ENCODE results near the gene FHIT.

The FHIT gene

GRCh38 chr3:60600848-60601247 lies 650.4 kb downstream of the FHIT start:
- Histone ChIP-seq H3K27me3 (ENCODE audit: control insufficient read depth, low read length) (no peaks in the 10 kb centered on the region), H3K27ac (ENCODE audit: low read depth, low read length) (no peak overlapping the region), H3F3A (ENCODE audit: control insufficient read depth, insufficient read depth) (no peaks in the 10 kb centered on the region), H3K4me2 (ENCODE audit: low read length) (no peak overlapping the region), H3K79me2 (ENCODE audit: control insufficient read depth, low read length) (no peaks in the 10 kb centered on the region), H3K9me3 (ENCODE audit: control insufficient read depth, insufficient read depth, low read length) (no peaks in the 10 kb centered on the region), H3K4me3 (ENCODE audit: low read length) (no peak overlapping the region), H3K36me3 (ENCODE audit: control insufficient read depth, low read length) (no peaks in the 10 kb centered on the region), H3K9me2 (replicated peaks; ENCODE audit: control insufficient read depth, low read length) (no peaks in the 10 kb centered on the region), H4K20me1 (ENCODE audit: control insufficient read depth, insufficient read depth, low read depth, low read length) (no peaks in the 10 kb centered on the region), H3K4me1 (ENCODE audit: control insufficient read depth, low read length) (no peaks in the 10 kb centered on the region)
- TF ChIP-seq EZH2phosphoT487 (IDR thresholded peaks at IDR 0.05; ENCODE audit: borderline replicate concordance, low read length) = no peak
- no peak for TF ChIP-seq CTCF (IDR thresholded peaks at IDR 0.05; ENCODE audit: low read depth, low read length, poor library complexity, severe bottlenecking)

DNA sequence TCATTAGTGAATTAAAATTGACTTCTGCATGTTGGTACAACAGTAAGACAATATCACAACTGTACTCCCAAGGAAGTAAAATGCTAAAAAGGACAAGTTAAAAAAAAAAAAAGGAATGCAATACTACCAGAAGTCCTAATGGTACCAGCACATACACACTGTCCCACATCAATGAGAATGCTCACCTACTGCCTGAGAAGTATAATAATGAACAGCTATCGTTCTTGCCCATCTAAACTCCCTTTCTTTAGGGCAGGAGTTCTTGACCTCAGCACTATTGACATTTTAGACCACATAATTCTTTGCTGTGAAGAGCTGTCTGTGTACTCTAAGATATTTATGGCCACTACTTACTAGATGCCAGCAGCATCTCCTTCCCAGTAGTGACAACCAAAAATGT lies 651.7 kb downstream of the FHIT start:
- peaks cover 4% of the 10 kb centered on the region for H3K4me1 ChIP-seq (ENCODE audit: control insufficient read depth, low read length)
- no peak overlapping the region for H3K27ac ChIP-seq (ENCODE audit: low read depth, low read length)
- H3K9me2 ChIP-seq (replicated peaks; ENCODE audit: control insufficient read depth, low read length) = no peaks in the 10 kb centered on the region
- no peaks in the 10 kb centered on the region for H3K79me2 ChIP-seq (ENCODE audit: control insufficient read depth, low read length)
- no peak overlapping the region for H3K4me2 ChIP-seq (ENCODE audit: low read length)
- H3K9me3 ChIP-seq (ENCODE audit: control insufficient read depth, insufficient read depth, low read length) = no peaks in the 10 kb centered on the region
- H3K36me3 ChIP-seq (ENCODE audit: control insufficient read depth, low read length) = no peaks in the 10 kb centered on the region
- no peak for TF ChIP-seq CTCF (IDR thresholded peaks at IDR 0.05; ENCODE audit: low read depth, low read length, poor library complexity, severe bottlenecking)
- no peak for TF ChIP-seq EZH2phosphoT487 (IDR thresholded peaks at IDR 0.05; ENCODE audit: borderline replicate concordance, low read length)
- no peaks in the 10 kb centered on the region for H4K20me1 ChIP-seq (ENCODE audit: control insufficient read depth, insufficient read depth, low read depth, low read length)
- H3K27me3 ChIP-seq (ENCODE audit: control insufficient read depth, low read length) = no peaks in the 10 kb centered on the region
- H3K4me3 ChIP-seq (ENCODE audit: low read length) = no peak overlapping the region
- no peaks in the 10 kb centered on the region for H3F3A ChIP-seq (ENCODE audit: control insufficient read depth, insufficient read depth)

- H3K4me1 ChIP-seq (ENCODE audit: control insufficient read depth, low read length) = peaks cover 11% of the 10 kb centered on the region
- no peaks in the 10 kb centered on the region for H3K9me3 ChIP-seq (ENCODE audit: control insufficient read depth, insufficient read depth, low read length)
- H3K4me2 ChIP-seq (ENCODE audit: low read length) = no peak overlapping the region
- H3K27me3 ChIP-seq (ENCODE audit: control insufficient read depth, low read length) = no peaks in the 10 kb centered on the region
- H3F3A ChIP-seq (ENCODE audit: control insufficient read depth, insufficient read depth) = no peaks in the 10 kb centered on the region
- TF ChIP-seq CTCF (IDR thresholded peaks at IDR 0.05; ENCODE audit: low read depth, low read length, poor library complexity, severe bottlenecking) (no peak), EZH2phosphoT487 (IDR thresholded peaks at IDR 0.05; ENCODE audit: borderline replicate concordance, low read length) (no peak)
- no peaks in the 10 kb centered on the region for H3K36me3 ChIP-seq (ENCODE audit: control insufficient read depth, low read length)
- H3K9me2 ChIP-seq (replicated peaks; ENCODE audit: control insufficient read depth, low read length) = no peaks in the 10 kb centered on the region
- no peak overlapping the region for H3K27ac ChIP-seq (ENCODE audit: low read depth, low read length)
- no peaks in the 10 kb centered on the region for H4K20me1 ChIP-seq (ENCODE audit: control insufficient read depth, insufficient read depth, low read depth, low read length)
- no peaks in the 10 kb centered on the region for H3K79me2 ChIP-seq (ENCODE audit: control insufficient read depth, low read length)
- no peak overlapping the region for H3K4me3 ChIP-seq (ENCODE audit: low read length)
Measured at GRCh38 chr3:60598671-60599070, 652.6 kb downstream of the FHIT start.

GRCh38 chr3:60594025-60594424 lies 657.2 kb downstream of the FHIT start:
- no peaks in the 10 kb centered on the region for H3K36me3 ChIP-seq (ENCODE audit: control insufficient read depth, low read length)
- H3K27me3 ChIP-seq (ENCODE audit: control insufficient read depth, low read length) = no peaks in the 10 kb centered on the region
- TF ChIP-seq CTCF (IDR thresholded peaks at IDR 0.05; ENCODE audit: low read depth, low read length, poor library complexity, severe bottlenecking) = no peak
- TF ChIP-seq EZH2phosphoT487 (IDR thresholded peaks at IDR 0.05; ENCODE audit: borderline replicate concordance, low read length) = no peak
- H3K9me3 ChIP-seq (ENCODE audit: control insufficient read depth, insufficient read depth, low read length) = no peaks in the 10 kb centered on the region
- no peak overlapping the region for H3K4me3 ChIP-seq (ENCODE audit: low read length)
- no peaks in the 10 kb centered on the region for H3F3A ChIP-seq (ENCODE audit: control insufficient read depth, insufficient read depth)
- no peaks in the 10 kb centered on the region for H4K20me1 ChIP-seq (ENCODE audit: control insufficient read depth, insufficient read depth, low read depth, low read length)
- H3K4me1 ChIP-seq (ENCODE audit: control insufficient read depth, low read length) = peaks cover 19% of the 10 kb centered on the region
- peak overlapping the region; percentile 9; the same call in 1 of the 2 replicates for H3K4me2 ChIP-seq (ENCODE audit: low read length)
- no peaks in the 10 kb centered on the region for H3K79me2 ChIP-seq (ENCODE audit: control insufficient read depth, low read length)
- no peak overlapping the region for H3K27ac ChIP-seq (ENCODE audit: low read depth, low read length)
- no peaks in the 10 kb centered on the region for H3K9me2 ChIP-seq (replicated peaks; ENCODE audit: control insufficient read depth, low read length)
